Measurements from ENCODE around the gene LHFPL2.

GRCh38 chr5:78570646-78571045, 77.9 kb downstream of the LHFPL2 start:
- TF ChIP-seq GATA2 (IDR thresholded peaks at IDR 0.05; ENCODE audit: low read depth, low read length) (no peak), GATA3 (IDR thresholded peaks at IDR 0.05; ENCODE audit: low read depth, low read length) (no peak)

All from SH-SY5Y (cell line).